Measurements from ENCODE around the gene RASSF5. TPM values are rescaled to one million over a fixed set of nuclear protein-coding genes. Genes with fewer than 3 reads are reported as not detected.

The RASSF5 gene
- total RNA-seq, 4 donors from 2014 or later, result 14.0 to 16.4 (median 14.5) TPM

DNA sequence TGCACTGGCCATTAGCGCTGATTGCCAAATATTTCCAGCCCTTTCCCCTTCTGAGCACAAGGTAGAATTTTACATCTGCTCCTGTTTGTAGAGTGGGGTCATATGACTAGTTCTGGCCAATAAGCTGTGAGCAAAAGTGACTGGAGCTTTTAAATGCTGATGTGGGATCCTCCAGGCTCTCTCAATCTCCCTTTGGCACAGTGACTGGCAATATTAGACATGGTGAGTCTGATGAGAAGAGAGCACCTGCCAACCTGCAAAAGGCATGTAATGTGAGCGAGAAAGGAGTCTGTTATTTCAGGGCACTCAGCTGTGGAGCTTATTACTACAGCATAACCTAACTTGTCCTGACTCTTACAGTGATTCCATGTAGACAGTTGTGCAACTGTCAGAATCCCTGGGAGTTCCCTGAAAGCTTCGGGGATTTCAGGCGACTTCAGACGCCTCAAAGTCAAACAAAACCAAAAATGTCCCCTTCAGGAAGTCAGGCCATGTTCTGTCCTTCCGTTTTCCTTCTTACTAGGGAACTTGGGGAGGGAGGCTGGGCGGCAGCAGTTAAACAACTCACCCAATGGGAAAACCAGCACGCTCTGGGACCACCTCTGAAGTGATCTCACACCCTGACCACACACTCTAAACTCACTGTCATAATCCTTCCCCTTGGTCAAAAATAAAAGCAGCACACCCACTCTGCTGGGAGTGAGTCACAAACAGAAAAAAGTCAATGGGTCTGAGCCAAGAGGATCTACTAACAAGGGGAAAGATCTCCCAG lies 3.6 kb upstream of the RASSF5 start:
- Histone ChIP-seq H3K4me1 (peaks cover 29 to 71% of the 10 kb centered on the region in 2 donors), H3K27ac (peak overlapping the region in 2 of 3 donors; percentile 24 to 59), H3K27me3 (no peaks in the 10 kb centered on the region), H3K9me3 (no peaks in the 10 kb centered on the region), H3K4me3 (replicated peaks in 1 of 3) (no peak overlapping the region), H3K36me3 (no peaks in the 10 kb centered on the region)
- WGBS, 2 donors, result 52 to 63% methylated on average over 8 of the region's 8 CpGs
- intact Hi-C loops (cut with DNase I), result no loop called here
- DNase-seq, result peak in 1 of 2 donors; percentile 23
- TF ChIP-seq CTCF (IDR thresholded peaks at IDR 0.05), result no peak
- no peak for TF ChIP-seq POLR2A (IDR thresholded peaks at IDR 0.05)

DNA sequence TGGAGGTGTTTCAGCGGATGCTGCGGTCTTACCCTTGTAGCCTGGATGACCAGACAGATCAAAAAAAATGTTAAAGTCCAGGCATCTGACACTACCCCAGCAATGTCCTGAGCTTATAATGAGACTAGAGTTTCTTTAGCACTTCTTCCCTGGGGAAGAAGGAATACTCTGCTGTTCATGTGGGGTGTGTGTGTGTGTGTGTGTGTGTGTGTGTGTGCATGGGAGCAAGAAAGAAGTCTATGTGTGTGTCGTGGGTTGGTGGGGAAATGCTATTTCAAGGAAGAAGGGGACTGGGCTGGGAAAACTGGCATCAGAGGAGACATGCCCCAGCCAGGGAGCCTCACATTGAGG lies 3.0 kb upstream of the RASSF5 start:
- H3K27ac ChIP-seq, result peak overlapping the region in 1 of 3 donors; percentile 59
- H3K27me3 ChIP-seq, result no peaks in the 10 kb centered on the region
- no peaks in the 10 kb centered on the region for H3K36me3 ChIP-seq
- intact Hi-C loops (cut with DNase I), result no loop called here
- H3K9me3 ChIP-seq, result no peaks in the 10 kb centered on the region
- TF ChIP-seq CTCF (IDR thresholded peaks at IDR 0.05), result no peak
- TF ChIP-seq POLR2A (IDR thresholded peaks at IDR 0.05), result no peak
- no peak overlapping the region for H3K4me3 ChIP-seq (replicated peaks in 1 of 3)
- WGBS, 2 donors, result 43 to 61% methylated on average over 3 of the region's 3 CpGs
- no peak for DNase-seq
- H3K4me1 ChIP-seq, result peaks cover 30 to 76% of the 10 kb centered on the region in 2 donors

DNA sequence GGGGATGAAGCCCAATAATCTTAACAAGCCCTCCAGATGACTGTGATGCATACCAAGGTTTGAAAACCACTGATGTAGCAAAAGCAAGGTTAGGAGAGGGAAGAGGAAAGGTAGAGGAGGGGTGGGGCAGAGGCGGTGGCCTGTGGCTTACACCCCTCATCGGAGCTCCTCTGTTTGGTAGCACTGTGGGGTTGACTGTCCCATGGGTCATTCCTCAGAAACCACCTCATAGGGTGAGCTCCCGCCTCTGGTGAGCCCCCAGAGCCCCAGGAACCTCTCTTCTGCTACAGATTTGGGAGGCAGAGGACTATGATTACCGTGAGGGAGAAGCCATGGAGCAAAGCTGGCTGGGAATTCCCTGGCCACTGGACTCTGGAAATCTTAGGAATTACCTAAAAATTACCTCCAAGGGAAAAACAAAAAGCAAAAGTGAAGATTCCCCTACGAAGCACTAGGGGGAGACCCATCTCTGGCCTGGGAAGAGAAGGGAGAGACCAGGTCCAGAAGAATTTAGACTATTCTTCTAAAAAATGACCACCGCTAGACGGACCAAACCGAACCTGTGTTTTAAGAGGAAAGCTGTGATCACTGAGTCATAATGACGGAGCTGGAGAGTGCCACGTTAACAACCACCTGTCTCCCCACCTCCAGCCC lies 1.5 kb upstream of the RASSF5 start:
- peak in 1 of 2 donors; percentile 34 for DNase-seq
- intact Hi-C loops (cut with DNase I), result no loop called here
- WGBS, 2 donors, result 39 to 40% methylated on average over 10 of the region's 10 CpGs
- Histone ChIP-seq H3K4me3 (replicated peaks in 1 of 3) (no peak overlapping the region), H3K9me3 (no peaks in the 10 kb centered on the region), H3K36me3 (no peaks in the 10 kb centered on the region), H3K27ac (peak overlapping the region in 2 of 3 donors; percentile 25 to 34), H3K27me3 (no peaks in the 10 kb centered on the region), H3K4me1 (peaks cover 25 to 71% of the 10 kb centered on the region in 2 donors)
- no peak for TF ChIP-seq POLR2A (IDR thresholded peaks at IDR 0.05)
- TF ChIP-seq CTCF (IDR thresholded peaks at IDR 0.05), result peak; percentile 41 to 68 (median 62)

GRCh38 chr1:206506405-206507283 lies 687 bp upstream of the RASSF5 start:
- WGBS, 2 donors, result 41 to 70% methylated on average over 7 to 13 of the region's 48 CpGs
- H3K27ac ChIP-seq, result peak overlapping the region in 2 of 3 donors; percentile 34 to 60
- TF ChIP-seq CTCF (IDR thresholded peaks at IDR 0.05), result no peak
- TF ChIP-seq POLR2A (IDR thresholded peaks at IDR 0.05), result no peak
- no peaks in the 10 kb centered on the region for H3K36me3 ChIP-seq
- H3K4me3 ChIP-seq (replicated peaks in 1 of 3), result peak overlapping the region; percentile 7 to 81 (median 74)
- DNase-seq, result peak; percentile 26 to 37
- no peaks in the 10 kb centered on the region for H3K9me3 ChIP-seq
- H3K4me1 ChIP-seq, result peaks cover 20 to 66% of the 10 kb centered on the region in 2 donors
- intact Hi-C loops (cut with DNase I), result no loop called here
- H3K27me3 ChIP-seq, result no peaks in the 10 kb centered on the region
